Right atrium auricular region (tissue), 2 donors: Measurements from ENCODE around the gene RAB3C. TPM values are rescaled to one million over a fixed set of nuclear protein-coding genes. Genes with fewer than 3 reads are reported as not detected.

Experiments
- DNase-seq: peaks from one replicate; pipeline ENCODE4 v3.0.0-alpha.2; 2019; ENCODE audit warnings: low spot score
- H3K27ac ChIP-seq, 2 donors: fragments of 200-600 bp; sonication (generic); 1 replicate in 1 of 2; 2 replicates in 1 of 2; pipeline ENCODE4 v1.5.1; 2016 to 2019
- H3K27me3 ChIP-seq, 2 donors: fragments of 200-600 bp; sonication (generic); one replicate each; pipeline versions ENCODE4 v1.5.1 to v1.6.0; 2017 to 2019
- H3K36me3 ChIP-seq: fragments of 200-600 bp; sonication (generic); one replicate; pipeline ENCODE4 v1.5.1; 2016
- H3K4me1 ChIP-seq, 2 donors: fragments of 200-600 bp; sonication (generic); one replicate each; pipeline versions ENCODE4 v1.5.1 to v1.6.0; 2017 to 2019
- H3K4me3 ChIP-seq, 2 donors: fragments of 200-600 bp; sonication (generic); 1 replicate in 1 of 2; 2 replicates in 1 of 2; pipeline ENCODE4 v1.5.1; 2017 to 2019; ENCODE audit warnings: mild to moderate bottlenecking in 1 of 2, moderate library complexity in 1 of 2
- H3K9me3 ChIP-seq, 2 donors: fragments of 200-600 bp; sonication (generic); one replicate each; pipeline ENCODE4 v1.5.1; 2019
- total RNA-seq, 2 donors: library from RNA; depleted of rRNA; stranded (reverse); fragments of >200 nt; gene quantifications; one replicate each; pipeline ENCODE4 v1.1.0, GENCODE V29; 2016
- TF ChIP-seq, protein P1 (sequence below), 2 donors: fragments of 200-600 bp; sonication (generic); IDR thresholded peaks; one replicate each; pipeline ENCODE4 v1.5.1; 2019; ENCODE audit warnings: antibody characterized with exemption in 2 of 2

Gene RAB3C
- total RNA-seq, 2 donors from 2014 or later, result 0.07 to 0.16 TPM

DNA sequence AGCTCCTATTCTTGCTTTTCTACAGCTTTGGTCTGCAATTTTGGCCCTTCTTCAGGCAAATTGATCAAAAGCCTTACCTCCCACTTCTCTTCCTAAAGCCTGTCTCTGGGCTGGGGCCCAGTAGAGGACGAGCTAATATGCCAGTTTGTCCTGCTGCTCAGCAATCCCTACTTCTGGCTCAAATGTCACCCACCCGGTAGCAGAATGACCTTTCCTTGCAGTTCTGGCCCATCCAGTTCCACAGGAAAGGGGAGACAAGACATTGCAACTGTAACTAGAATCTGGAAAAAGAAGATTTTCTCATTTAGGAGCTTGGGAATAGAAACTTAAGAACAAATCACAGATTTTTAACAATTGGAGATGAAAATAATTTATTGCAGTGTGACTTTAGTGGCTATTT is 261.5 kb downstream of the RAB3C start:
- Histone ChIP-seq H3K4me1 (no peaks in the 10 kb centered on the region), H3K36me3 (no peaks in the 10 kb centered on the region), H3K27ac (no peak overlapping the region), H3K27me3 (no peaks in the 10 kb centered on the region), H3K9me3 (peaks cover 0 to 14% of the 10 kb centered on the region in 2 donors), H3K4me3 (no peak overlapping the region)
- DNase-seq, result no peak
- TF ChIP-seq, protein P1, sequence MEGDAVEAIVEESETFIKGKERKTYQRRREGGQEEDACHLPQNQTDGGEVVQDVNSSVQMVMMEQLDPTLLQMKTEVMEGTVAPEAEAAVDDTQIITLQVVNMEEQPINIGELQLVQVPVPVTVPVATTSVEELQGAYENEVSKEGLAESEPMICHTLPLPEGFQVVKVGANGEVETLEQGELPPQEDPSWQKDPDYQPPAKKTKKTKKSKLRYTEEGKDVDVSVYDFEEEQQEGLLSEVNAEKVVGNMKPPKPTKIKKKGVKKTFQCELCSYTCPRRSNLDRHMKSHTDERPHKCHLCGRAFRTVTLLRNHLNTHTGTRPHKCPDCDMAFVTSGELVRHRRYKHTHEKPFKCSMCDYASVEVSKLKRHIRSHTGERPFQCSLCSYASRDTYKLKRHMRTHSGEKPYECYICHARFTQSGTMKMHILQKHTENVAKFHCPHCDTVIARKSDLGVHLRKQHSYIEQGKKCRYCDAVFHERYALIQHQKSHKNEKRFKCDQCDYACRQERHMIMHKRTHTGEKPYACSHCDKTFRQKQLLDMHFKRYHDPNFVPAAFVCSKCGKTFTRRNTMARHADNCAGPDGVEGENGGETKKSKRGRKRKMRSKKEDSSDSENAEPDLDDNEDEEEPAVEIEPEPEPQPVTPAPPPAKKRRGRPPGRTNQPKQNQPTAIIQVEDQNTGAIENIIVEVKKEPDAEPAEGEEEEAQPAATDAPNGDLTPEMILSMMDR (IDR thresholded peaks at IDR 0.05), result no peak

- Histone ChIP-seq H3K27me3 (no peaks in the 10 kb centered on the region), H3K36me3 (no peaks in the 10 kb centered on the region), H3K4me1 (no peaks in the 10 kb centered on the region), H3K4me3 (no peak overlapping the region), H3K9me3 (no peaks in the 10 kb centered on the region), H3K27ac (no peak overlapping the region)
- no peak for DNase-seq
- TF ChIP-seq, protein P1 (IDR thresholded peaks at IDR 0.05), result no peak
Observed at GRCh38 chr5:58847041-58847440, 264.2 kb downstream of the RAB3C start.

DNA sequence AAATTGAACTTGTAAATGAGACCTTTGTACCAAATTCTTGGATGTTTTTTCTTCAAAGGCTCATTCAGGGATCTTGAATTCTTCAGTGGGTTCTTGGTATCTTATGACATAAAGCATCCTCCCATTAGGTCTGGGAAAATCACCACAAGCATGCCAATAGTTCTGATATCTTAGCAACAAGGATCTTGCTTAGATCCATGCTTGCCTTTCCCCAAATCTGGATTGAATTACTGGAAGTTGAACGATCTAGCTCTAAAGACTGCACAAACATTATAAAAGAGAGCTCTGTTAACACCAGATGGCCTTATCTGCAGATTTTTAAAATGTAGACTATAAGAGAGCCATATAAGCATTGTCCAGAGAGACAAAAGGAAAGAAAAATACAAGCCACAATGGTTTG is 266.3 kb downstream of the RAB3C start:
- TF ChIP-seq, protein P1 (IDR thresholded peaks at IDR 0.05), result no peak
- Histone ChIP-seq H3K4me1 (no peaks in the 10 kb centered on the region), H3K4me3 (no peak overlapping the region), H3K36me3 (no peaks in the 10 kb centered on the region), H3K27me3 (no peaks in the 10 kb centered on the region), H3K9me3 (no peaks in the 10 kb centered on the region), H3K27ac (no peak overlapping the region)
- no peak for DNase-seq

GRCh38 chr5:58849921-58850667 is 267.2 kb downstream of the RAB3C start:
- TF ChIP-seq, protein P1 (IDR thresholded peaks at IDR 0.05), result peak; percentile 25 to 67
- no peaks in the 10 kb centered on the region for H3K27me3 ChIP-seq
- H3K9me3 ChIP-seq, result no peaks in the 10 kb centered on the region
- no peaks in the 10 kb centered on the region for H3K4me1 ChIP-seq
- no peak for DNase-seq
- no peaks in the 10 kb centered on the region for H3K36me3 ChIP-seq
- no peak overlapping the region for H3K27ac ChIP-seq
- H3K4me3 ChIP-seq, result no peak overlapping the region

GRCh38 chr5:58851153-58851552 is 268.3 kb downstream of the RAB3C start:
- no peak overlapping the region for H3K4me3 ChIP-seq
- H3K27ac ChIP-seq, result no peak overlapping the region
- no peaks in the 10 kb centered on the region for H3K9me3 ChIP-seq
- H3K36me3 ChIP-seq, result no peaks in the 10 kb centered on the region
- H3K4me1 ChIP-seq, result no peaks in the 10 kb centered on the region
- TF ChIP-seq, protein P1 (IDR thresholded peaks at IDR 0.05), result no peak
- no peaks in the 10 kb centered on the region for H3K27me3 ChIP-seq
- no peak for DNase-seq

- no peaks in the 10 kb centered on the region for H3K27me3 ChIP-seq
- H3K4me1 ChIP-seq, result no peaks in the 10 kb centered on the region
- no peaks in the 10 kb centered on the region for H3K36me3 ChIP-seq
- H3K27ac ChIP-seq, result no peak overlapping the region
- TF ChIP-seq, protein P1 (IDR thresholded peaks at IDR 0.05), result no peak
- H3K4me3 ChIP-seq, result no peak overlapping the region
- no peak for DNase-seq
- H3K9me3 ChIP-seq, result no peaks in the 10 kb centered on the region
Observed at GRCh38 chr5:58851571-58851970, 268.7 kb downstream of the RAB3C start.
